HepG2 (cell line): ENCODE results near the gene DCD. TPM values are rescaled to one million over a fixed set of nuclear protein-coding genes. Genes with fewer than 3 reads are reported as not detected.

Experiments used
- ATAC-seq: fragments of 200-7000 bp; cut with Tn5 transposase; 3 replicates; pipeline ENCODE4 v1.9.1; 2020; ENCODE audit warnings: mild to moderate bottlenecking, moderate library complexity
- BruUV-seq: library from RNA; stranded (reverse); fragments of 400-500 nt; replicated peaks from 2 replicates; lab custom pipeline; 2021; lab: Mats Ljungman, UMichigan
- CTCF ChIA-PET: fragments of 300-600 bp; formaldehyde crosslinking; extraction: SDS; loops from one replicate; lab custom pipeline; 2021; ENCODE audit warnings: low total read pairs, inconsistent platforms, low intra/inter-chr PET ratio; lab: Yijun Ruan, JAX
- POLR2A ChIA-PET: fragments of 350-600 bp; sonication (Branson Sonifier 250); formaldehyde crosslinking; loops from one replicate; lab custom pipeline; 2020; ENCODE audit warnings: antibody characterized with exemption, inconsistent platforms; lab: Yijun Ruan, JAX
- DNase-seq: peaks from one replicate; pipeline ENCODE4 v3.0.0-alpha.2; 2015; ENCODE audit warnings: low spot score
- FAIRE-seq: peaks from 3 replicates; lab custom pipeline; 2011; peaks lifted over from hg19 to GRCh38; lab: Jason Lieb, UNC
- H2AFZ ChIP-seq: one replicate; pipeline ENCODE4 v1.6.1; 2011; ENCODE audit warnings: low read length, inconsistent platforms
- H3K27ac ChIP-seq: fragments of 300-600 bp; 3 replicates; pipeline ENCODE4 v1.8.0; 2011; ENCODE audit warnings: mixed run types, mild to moderate bottlenecking, mixed read lengths, low read length, inconsistent platforms; ENCODE audit not compliant: insufficient read depth; ENCODE audit errors: extremely low read length
- H3K27me3 ChIP-seq, 2 experiments: fragments of 200-600 bp in 1 of 2; 2 replicates in 1 of 2; 3 replicates in 1 of 2; pipeline versions ENCODE4 v1.6.0 to v1.8.0; 2011; ENCODE audit warnings: low read length in 2 of 2, mild to moderate bottlenecking in 2 of 2, moderate library complexity in 2 of 2, inconsistent platforms in 1 of 2; ENCODE audit not compliant: insufficient read depth in 2 of 2, control insufficient read depth in 1 of 2
- H3K36me3 ChIP-seq, 2 experiments: fragments of 200-600 bp in 1 of 2; replicated peaks in 1 of 2; 2 replicates in 1 of 2; 3 replicates in 1 of 2; pipeline versions ENCODE4 v1.5.1 to v1.8.0; 2011; ENCODE audit warnings: low read length in 2 of 2, inconsistent platforms in 1 of 2; ENCODE audit not compliant: insufficient read depth in 2 of 2, control insufficient read depth in 1 of 2
- H3K4me1 ChIP-seq: 2 replicates; pipeline ENCODE4 v1.5.1; 2012; ENCODE audit warnings: low read length, inconsistent platforms; ENCODE audit not compliant: insufficient read depth
- H3K4me2 ChIP-seq: 2 replicates; pipeline ENCODE4 v1.6.0; 2011; ENCODE audit warnings: low read depth, low read length, inconsistent platforms
- H3K4me3 ChIP-seq, 3 experiments: fragments of 200-600 bp in 1 of 3; sonication (generic), shearing (Covaris generic) in 1 of 3; replicated peaks in 1 of 3; 2 replicates each; pipeline ENCODE4 v1.5.1; 2011 to 2016; ENCODE audit warnings: low read length in 3 of 3, inconsistent platforms in 2 of 3, low read depth in 2 of 3, mild to moderate bottlenecking in 2 of 3, control low read depth in 1 of 3, mixed read lengths in 1 of 3; ENCODE audit not compliant: insufficient read depth in 1 of 3
- H3K79me2 ChIP-seq: one replicate; pipeline ENCODE4 v1.6.1; 2011; ENCODE audit warnings: low read length, inconsistent platforms; ENCODE audit not compliant: insufficient read depth
- H3K9ac ChIP-seq: 2 replicates; pipeline ENCODE4 v1.6.0; 2011; ENCODE audit warnings: mild to moderate bottlenecking, low read depth, low read length, inconsistent platforms; ENCODE audit not compliant: insufficient read depth
- H3K9me3 ChIP-seq: 2 replicates; pipeline ENCODE4 v1.5.1; 2012; ENCODE audit warnings: mild to moderate bottlenecking, low read length
- H4K20me1 ChIP-seq: 2 replicates; pipeline ENCODE4 v1.6.0; 2011; ENCODE audit warnings: inconsistent platforms, mild to moderate bottlenecking, low read length, moderate library complexity; ENCODE audit not compliant: insufficient read depth
- BORCS8-MEF2B ChIP-seq: sonication (generic); formaldehyde crosslinking; IDR thresholded peaks from 2 replicates; pipeline ENCODE4 v1.8.0; 2022; ENCODE audit warnings: mild to moderate bottlenecking, missing genetic modification reagents
- CEBPZ ChIP-seq: IDR thresholded peaks from 2 replicates; pipeline ENCODE4 v1.6.1; 2012; ENCODE audit warnings: low read length, improper control_type of control experiment
- GTF2F1 ChIP-seq: fragments of 150-350 bp; IDR thresholded peaks from 2 replicates; pipeline ENCODE4 v1.6.1; 2014; ENCODE audit warnings: low read length
- HOXA5 ChIP-seq: sonication (generic); formaldehyde crosslinking; IDR thresholded peaks from 2 replicates; pipeline ENCODE4 v1.4.0; 2020; ENCODE audit warnings: missing genetic modification reagents
- ISX ChIP-seq: sonication (generic); formaldehyde crosslinking; conservative IDR thresholded peaks from 2 replicates; pipeline ENCODE4 v1.5.0; 2020; ENCODE audit warnings: missing genetic modification reagents
- KLF11 ChIP-seq: IDR thresholded peaks from 2 replicates; pipeline ENCODE4 v1.6.1; 2016; ENCODE audit warnings: missing compliant biosample characterization
- MED8 ChIP-seq: sonication (generic); formaldehyde crosslinking; IDR thresholded peaks from 2 replicates; pipeline ENCODE4 v1.8.1; 2023; ENCODE audit warnings: mild to moderate bottlenecking, missing genetic modification reagents; ENCODE audit not compliant: insufficient replicate concordance
- REL ChIP-seq: sonication (generic); formaldehyde crosslinking; conservative IDR thresholded peaks from 2 replicates; pipeline ENCODE4 v1.8.0; 2022; ENCODE audit warnings: mild to moderate bottlenecking, missing genetic modification reagents, moderate library complexity
- ZHX1 ChIP-seq: sonication (generic); formaldehyde crosslinking; IDR thresholded peaks from 2 replicates; pipeline ENCODE4 v1.8.1; 2022; ENCODE audit warnings: low read depth, mild to moderate bottlenecking, missing genetic modification reagents
- ZNF235 ChIP-seq: sonication (generic); formaldehyde crosslinking; IDR thresholded peaks from 2 replicates; pipeline ENCODE4 v1.8.1; 2023; ENCODE audit warnings: mild to moderate bottlenecking, missing genetic modification reagents, borderline replicate concordance
- WGBS: methylation state at CpG from one replicate; pipeline ENCODE4 v1.1.6; 2017; ENCODE audit warnings: low lambda C conversion rate; 5-methylcytosine and 5-hydroxymethylcytosine counted together
- in situ Hi-C: cut with HindIII; loops from 2 replicates; pipeline ENCODE4 v1.10.0; 2017; ENCODE audit warnings: low pct_unique_long_range_greater_than_20kb; ENCODE audit not compliant: extremely low pct_ligation_motif_present
- intact Hi-C: fragments of 100-400 bp; cut with micrococcal nuclease; formaldehyde crosslinking; loops from one replicate; pipeline ENCODE4 v1.10.0; 2022; ENCODE audit not compliant: unreplicated experiment
- polyA plus RNA-seq, 8 experiments: library from polyadenylated mRNA; depleted of rRNA in 3 of 8; stranded (reverse) in 7 of 8; unstranded in 1 of 8; fragments of >200 nt; fragmentation: Illumina TruSeq in 4 of 8; extraction: Trizol in 4 of 8; gene quantifications; 2 replicates each; pipeline versions ENCODE4 v1.2.1 to v1.2.3, GENCODE V29; 2011 to 2016; ENCODE audit warnings: low read depth in 4 of 8, missing spikeins in 1 of 8, mixed read lengths in 1 of 8; ENCODE audit not compliant: insufficient read depth in 1 of 8
- total RNA-seq, 5 experiments: library from RNA; depleted of rRNA; stranded (reverse); fragments of >200 nt; fragmentation: Illumina TruSeq; extraction: Trizol; gene quantifications; 2 replicates each; pipeline ENCODE4 v1.2.3, GENCODE V29; 2016; ENCODE audit warnings: low read depth in 1 of 5
- TF ChIP-seq, protein P1 (sequence below): sonication (generic); formaldehyde crosslinking; IDR thresholded peaks from 2 replicates; pipeline ENCODE4 v1.5.1; 2020; ENCODE audit warnings: mild to moderate bottlenecking, missing genetic modification reagents, borderline replicate concordance

DCD gene
- total and polyA plus RNA-seq, 2 of the 13 experiments (the other 11 are each of a cell fraction or from before 2014, with no cell fraction given), result not detected

GRCh38 chr12:54604436-54604835, 43.7 kb downstream of the DCD start:
- FAIRE-seq (no peak), DNase-seq (no peak), ATAC-seq (no peak)
- BruUV-seq, result no TSS peak
- CTCF ChIA-PET, result no interaction called here
- peaks cover 0 to 9% of the 10 kb centered on the region in 2 experiments; a peak in 1 of 5 replicates for H3K27me3 ChIP-seq
- no peak overlapping the region for H3K4me2 ChIP-seq
- no peaks in the 10 kb centered on the region for H3K4me1 ChIP-seq
- H4K20me1 ChIP-seq, result no peaks in the 10 kb centered on the region
- H3K9me3 ChIP-seq, result no peaks in the 10 kb centered on the region
- no peak overlapping the region for H3K4me3 ChIP-seq
- in situ Hi-C loops, result no loop called here
- H3K27ac ChIP-seq, result no peak overlapping the region
- intact Hi-C loops, result no loop called here
- no peaks in the 10 kb centered on the region for H3K36me3 ChIP-seq
- no peak overlapping the region for H3K9ac ChIP-seq
- POLR2A ChIA-PET, result no interaction called here
- H3K79me2 ChIP-seq, result no peaks in the 10 kb centered on the region
- TF ChIP-seq REL (CRISPR knock-in tag) (no peak), GTF2F1 (no peak), ISX (CRISPR knock-in tag) (no peak), BORCS8-MEF2B (CRISPR knock-in tag) (no peak), CEBPZ (no peak), MED8 (no peak), ZNF235 (CRISPR knock-in tag) (no peak), KLF11 (CRISPR knock-in tag) (no peak), ZHX1 (CRISPR knock-in tag) (no peak), HOXA5 (CRISPR knock-in tag) (no peak)
- TF ChIP-seq, protein P1, sequence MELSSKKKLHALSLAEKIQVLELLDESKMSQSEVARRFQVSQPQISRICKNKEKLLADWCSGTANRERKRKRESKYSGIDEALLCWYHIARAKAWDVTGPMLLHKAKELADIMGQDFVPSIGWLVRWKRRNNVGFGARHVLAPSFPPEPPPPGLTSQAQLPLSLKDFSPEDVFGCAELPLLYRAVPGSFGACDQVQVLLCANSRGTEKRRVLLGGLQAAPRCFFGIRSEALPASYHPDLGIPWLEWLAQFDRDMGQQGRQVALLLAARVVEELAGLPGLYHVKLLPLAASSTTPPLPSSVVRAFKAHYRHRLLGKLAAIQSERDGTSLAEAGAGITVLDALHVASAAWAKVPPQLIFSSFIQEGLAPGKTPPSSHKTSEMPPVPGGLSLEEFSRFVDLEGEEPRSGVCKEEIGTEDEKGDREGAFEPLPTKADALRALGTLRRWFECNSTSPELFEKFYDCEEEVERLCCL (CRISPR knock-in tag), result no peak
- WGBS, result 25% methylated on average over 4 of the region's 4 CpGs
- H2AFZ ChIP-seq, result no peak overlapping the region
